Stimulated activated naive CD8-positive, alpha-beta T cell treated with anti-CD3 and anti-CD28 coated beads, Interleukin-15, amount 100 ng/mL, for 72 hours (primary cell): ENCODE results near the gene CDKN2B.
"Not testable (repeated sequence)": the region's sequence is repeated elsewhere in the genome, so short reads cannot be mapped to it uniquely, and the experiment has no call there.

Experiments used
- ATAC-seq: fragments of 150-1000 bp; cut with Tn5 transposase; 2 replicates; pipeline ENCODE4 v1.10.0; 2021; ENCODE audit warnings: mild to moderate bottlenecking, moderate library complexity
- DNase-seq, 2 donors: peaks; one replicate each; pipeline ENCODE4 v3.0.0; 2021 to 2022
- H3K27ac Mint-ChIP-seq, 2 donors: one replicate each; pipeline ENCODE4 v1.8.0; 2022; ENCODE audit warnings: mild to moderate bottlenecking in 2 of 2, mixed read lengths in 2 of 2, moderate library complexity in 2 of 2
- H3K27me3 Mint-ChIP-seq: one replicate; pipeline ENCODE4 v1.8.0; 2022; ENCODE audit warnings: mixed read lengths
- H3K4me1 Mint-ChIP-seq: one replicate; pipeline ENCODE4 v1.8.0; 2022; ENCODE audit warnings: mild to moderate bottlenecking, mixed read lengths
- H3K4me3 Mint-ChIP-seq, 2 donors: one replicate each; pipeline ENCODE4 v1.8.0; 2022; ENCODE audit warnings: mild to moderate bottlenecking in 2 of 2, mixed read lengths in 2 of 2, moderate library complexity in 1 of 2
- H3K9me3 Mint-ChIP-seq, 2 donors: one replicate each; pipeline ENCODE4 v1.8.0; 2022; ENCODE audit warnings: mixed read lengths in 2 of 2

CDKN2B gene

GRCh38 chr9:21969951-21970799 lies 38.9 kb downstream of the CDKN2B start:
- H3K9me3 Mint-ChIP-seq, result peaks cover 11 to 20% of the 10 kb centered on the region in 2 donors

DNA sequence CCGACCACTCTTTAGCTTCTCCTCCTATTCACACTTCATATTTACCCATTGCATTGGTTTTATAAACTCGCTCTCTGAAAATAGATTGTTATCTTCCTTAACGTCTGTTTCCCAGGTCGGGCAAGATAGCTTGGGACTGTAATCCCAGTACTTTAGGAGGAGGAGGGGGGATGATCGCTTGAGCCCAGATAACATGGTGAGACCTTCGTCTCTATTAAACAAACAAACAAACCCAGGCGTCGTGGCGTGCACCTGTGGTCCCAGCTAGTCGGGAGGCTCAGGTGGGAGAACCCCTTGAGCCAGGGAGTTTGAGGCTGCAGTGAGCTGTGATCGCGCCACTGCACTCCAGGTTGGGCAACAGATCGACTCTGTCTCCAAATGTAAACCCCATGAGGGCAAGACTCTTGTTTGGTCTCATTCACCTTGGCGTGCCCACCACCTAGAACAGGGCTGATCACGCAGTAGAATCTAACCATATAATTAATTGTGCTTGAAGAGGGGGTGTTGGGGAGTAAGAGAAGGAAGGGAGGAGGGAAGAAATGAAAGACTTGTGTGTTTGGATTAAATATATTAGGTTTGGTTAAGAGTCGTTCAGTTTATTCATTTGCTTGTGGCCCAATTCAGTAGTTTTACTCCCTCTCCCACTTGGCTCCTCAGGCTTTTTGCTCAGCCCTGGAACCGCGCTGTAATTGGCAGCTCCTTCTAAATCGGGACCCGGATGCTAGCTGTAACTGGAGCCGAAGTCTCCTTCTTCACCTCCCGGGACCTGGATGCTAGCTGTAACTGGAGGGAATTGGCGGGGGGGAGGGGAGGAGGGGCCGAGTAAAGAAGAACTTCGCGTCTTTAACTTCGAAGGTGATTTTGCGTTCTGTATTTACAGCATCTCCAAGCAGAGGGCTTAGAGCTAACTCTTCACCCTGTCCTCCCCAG lies 39.8 kb downstream of the CDKN2B start:
- peaks cover 100% of the 10 kb centered on the region for H3K27me3 Mint-ChIP-seq
- DNase-seq (no peak), ATAC-seq (no peak)
- H3K4me1 Mint-ChIP-seq, result peaks cover 50% of the 10 kb centered on the region
- peaks cover 11 to 20% of the 10 kb centered on the region in 2 donors for H3K9me3 Mint-ChIP-seq
- H3K27ac Mint-ChIP-seq, result peak overlapping the region in 1 of 2 donors; percentile 80
- peak overlapping the region; percentile 46 to 64 for H3K4me3 Mint-ChIP-seq

More at GRCh38 chr9:21969951-21970799, 38.9 kb downstream of the CDKN2B start:
- Mint-ChIP-seq H3K27me3 (peaks cover 100% of the 10 kb centered on the region), H3K27ac (no peak overlapping the region), H3K4me1 (peaks cover 50% of the 10 kb centered on the region), H3K4me3 (peak overlapping the region in 1 of 2 donors; percentile 16)
- no peak for DNase-seq
- ATAC-seq, result no peak

DNA sequence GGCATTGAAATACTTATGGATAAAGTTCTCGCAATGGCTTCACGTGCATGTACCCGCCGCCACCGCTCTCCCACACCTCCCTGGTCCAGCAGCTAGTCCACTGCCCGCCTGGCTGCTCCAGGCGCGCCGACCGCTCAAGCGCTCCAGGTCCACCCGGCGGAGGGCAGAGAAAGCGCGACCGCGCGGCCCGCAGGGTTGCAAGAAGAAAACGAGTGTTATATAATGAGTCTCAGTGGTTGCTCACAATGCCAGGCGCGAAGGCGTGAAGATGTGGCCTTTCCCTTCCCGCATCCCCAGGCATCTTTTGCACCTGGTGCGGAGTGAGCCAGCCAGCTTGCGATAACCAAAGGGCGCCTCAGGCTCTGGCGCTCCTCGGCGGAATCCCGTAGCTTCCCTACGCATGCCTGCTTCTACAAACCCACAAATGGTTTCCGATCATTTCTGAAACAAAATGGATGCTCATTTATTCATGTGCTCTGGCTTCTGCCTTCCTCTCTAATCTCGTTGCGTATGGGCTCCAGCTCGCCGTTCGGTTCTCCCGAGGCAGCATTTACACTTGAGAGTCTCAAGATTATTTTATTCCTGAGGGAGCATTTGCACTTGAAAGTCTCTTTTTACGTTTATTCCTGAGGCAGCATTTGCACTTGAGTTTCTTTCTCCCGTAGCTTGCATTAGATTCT lies 40.6 kb downstream of the CDKN2B start:
- Mint-ChIP-seq H3K9me3 (peaks cover 15 to 20% of the 10 kb centered on the region in 2 donors), H3K4me3 (peak overlapping the region; percentile 46 to 64), H3K4me1 (peaks cover 44% of the 10 kb centered on the region), H3K27ac (peak overlapping the region in 1 of 2 donors; percentile 68), H3K27me3 (peaks cover 100% of the 10 kb centered on the region)
- DNase-seq (no peak), ATAC-seq (no peak)

GRCh38 chr9:21967702-21968101 lies 41.4 kb downstream of the CDKN2B start:
- H3K9me3 Mint-ChIP-seq, result peaks cover 20 to 21% of the 10 kb centered on the region in 2 donors
- DNase-seq, result no peak
- no peak overlapping the region for H3K27ac Mint-ChIP-seq
- peaks cover 100% of the 10 kb centered on the region for H3K27me3 Mint-ChIP-seq
- ATAC-seq, result no peak
- no peak overlapping the region for H3K4me3 Mint-ChIP-seq
- peaks cover 44% of the 10 kb centered on the region for H3K4me1 Mint-ChIP-seq

GRCh38 chr9:21967169-21967568 lies 41.9 kb downstream of the CDKN2B start:
- peaks cover 44% of the 10 kb centered on the region for H3K4me1 Mint-ChIP-seq
- ATAC-seq (no peak), DNase-seq (no peak)
- no peak overlapping the region for H3K4me3 Mint-ChIP-seq
- H3K27me3 Mint-ChIP-seq, result peaks cover 100% of the 10 kb centered on the region
- peaks cover 20 to 23% of the 10 kb centered on the region in 2 donors for H3K9me3 Mint-ChIP-seq
- H3K27ac Mint-ChIP-seq, result no peak overlapping the region

DNA sequence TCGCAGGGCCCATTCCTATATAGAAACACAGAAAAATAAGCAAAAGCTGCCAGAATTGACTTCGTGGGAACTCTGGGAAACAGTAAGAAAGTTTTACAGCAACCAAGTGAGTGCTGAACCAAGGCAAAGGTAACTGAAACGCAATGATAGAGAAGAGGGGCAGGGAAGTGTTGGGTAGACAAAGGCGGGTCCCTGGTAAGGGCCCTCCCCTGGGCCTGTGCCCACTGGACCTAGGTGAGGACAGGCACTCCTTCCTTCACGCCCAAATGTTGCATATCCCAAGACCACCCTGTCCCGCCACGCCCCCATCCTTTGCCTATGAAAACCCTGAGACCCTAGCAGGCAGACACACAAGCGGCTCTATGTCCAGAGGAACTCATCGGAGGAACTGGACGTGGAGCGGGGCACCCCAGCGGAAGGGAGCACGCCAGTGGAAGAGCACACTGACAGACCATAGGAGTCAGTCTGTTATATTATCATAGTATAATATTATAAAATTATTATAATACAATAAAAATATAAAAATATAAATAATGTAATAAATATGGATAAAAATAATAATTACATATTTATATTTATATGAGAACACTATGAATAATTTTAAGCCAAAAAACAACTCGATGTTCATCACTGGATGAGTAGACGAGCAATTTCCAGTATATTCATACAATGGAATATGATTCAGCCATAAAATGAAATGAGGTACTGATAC lies 42.8 kb downstream of the CDKN2B start:
- no peak overlapping the region for H3K4me3 Mint-ChIP-seq
- H3K4me1 Mint-ChIP-seq, result peaks cover 44% of the 10 kb centered on the region
- peaks cover 100% of the 10 kb centered on the region for H3K27me3 Mint-ChIP-seq
- DNase-seq, result no peak
- ATAC-seq, result no peak
- H3K27ac Mint-ChIP-seq, result no peak overlapping the region
- peaks cover 20 to 23% of the 10 kb centered on the region in 2 donors for H3K9me3 Mint-ChIP-seq

- peak; percentile 84 for ATAC-seq
- Mint-ChIP-seq H3K4me3 (peak overlapping the region; percentile 58 to 75), H3K9me3 (peaks cover 20 to 23% of the 10 kb centered on the region in 2 donors), H3K27ac (peak overlapping the region in 1 of 2 donors; percentile 81), H3K27me3 (peaks cover 95% of the 10 kb centered on the region), H3K4me1 (peaks cover 44% of the 10 kb centered on the region)
- DNase-seq, result peak; percentile 46 to 55
Measured at GRCh38 chr9:21965401-21965951, 43.6 kb downstream of the CDKN2B start.

DNA sequence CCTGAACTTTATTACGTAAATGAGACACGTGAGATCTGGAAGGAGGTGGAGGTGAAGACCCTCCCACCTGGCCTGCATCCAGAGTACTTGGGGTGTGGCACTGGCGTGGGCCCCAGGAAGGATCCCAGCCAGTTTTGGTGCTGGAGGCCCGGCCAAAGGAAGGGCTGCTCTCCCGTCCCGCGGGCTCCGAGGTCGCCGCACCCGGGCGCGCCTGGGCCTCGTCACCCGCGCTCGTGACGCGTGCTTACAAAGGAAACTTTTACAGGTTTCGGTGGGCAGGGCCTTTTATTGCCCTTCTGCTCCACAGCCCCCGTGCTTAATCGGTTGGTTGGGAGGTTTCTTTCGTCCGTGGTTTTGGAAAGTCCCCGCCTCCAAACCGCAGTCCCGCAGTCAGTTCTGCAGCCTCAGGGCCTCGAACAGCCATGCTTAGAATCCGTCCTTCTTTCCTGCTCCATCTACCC lies 44.1 kb downstream of the CDKN2B start:
- H3K9me3 Mint-ChIP-seq, result peaks cover 15 to 20% of the 10 kb centered on the region in 2 donors

GRCh38 chr9:21961569-21961968 lies 47.5 kb downstream of the CDKN2B start:
- DNase-seq, result no peak
- no peak overlapping the region for H3K27ac Mint-ChIP-seq
- peaks cover 20% of the 10 kb centered on the region for H3K4me1 Mint-ChIP-seq
- H3K27me3 Mint-ChIP-seq, result peaks cover 66% of the 10 kb centered on the region
- no peak overlapping the region for H3K4me3 Mint-ChIP-seq
- H3K9me3 Mint-ChIP-seq, result peaks cover 0 to 12% of the 10 kb centered on the region in 2 donors
- no peak for ATAC-seq

More for the DNA sequence above, 44.1 kb downstream of the CDKN2B start:
- peak overlapping the region in 1 of 2 donors; percentile 81 for H3K27ac Mint-ChIP-seq
- peaks cover 94% of the 10 kb centered on the region for H3K27me3 Mint-ChIP-seq
- peak overlapping the region; percentile 58 to 75 for H3K4me3 Mint-ChIP-seq
- peak; percentile 59 to 74 for DNase-seq
- H3K4me1 Mint-ChIP-seq, result peaks cover 41% of the 10 kb centered on the region
- ATAC-seq, result peak; percentile 85

- DNase-seq, ATAC-seq, H3K27ac Mint-ChIP-seq, H3K4me3 Mint-ChIP-seq, H3K4me1 Mint-ChIP-seq: not testable (repeated sequence)
- Mint-ChIP-seq H3K9me3 (peaks cover 0 to 12% of the 10 kb centered on the region in 2 donors), H3K27me3 (peaks cover 43% of the 10 kb centered on the region)
Measured at GRCh38 chr9:21959268-21959667, 49.8 kb downstream of the CDKN2B start.

GRCh38 chr9:21958833-21959232 lies 50.3 kb downstream of the CDKN2B start:
- no peak overlapping the region for H3K4me3 Mint-ChIP-seq
- no peak for DNase-seq
- H3K9me3 Mint-ChIP-seq, result peaks cover 0 to 11% of the 10 kb centered on the region in 2 donors
- peak; percentile 67 for ATAC-seq
- peaks cover 43% of the 10 kb centered on the region for H3K27me3 Mint-ChIP-seq
- H3K4me1 Mint-ChIP-seq, result no peaks in the 10 kb centered on the region
- H3K27ac Mint-ChIP-seq, result no peak overlapping the region
